ENCODE measurements around the gene TEX50.

- TF ChIP-seq CTCF (conservative IDR thresholded peaks at IDR 0.05), result no peak
- no peak for TF ChIP-seq EZH2 (IDR thresholded peaks at IDR 0.05; ENCODE audit: low read depth)
Observed at GRCh38 chr1:173661271-173661670, 26.1 kb downstream of the TEX50 start.
